Stimulated activated CD8-positive, alpha-beta memory T cell treated with anti-CD3 and anti-CD28 coated beads, Interleukin-7, amount 100 ng/mL, for 24 hours (primary cell): ENCODE results near the gene MED12L.

Experiments
- DNase-seq: peaks from one replicate; pipeline ENCODE4 v3.0.0-alpha.2; 2020; ENCODE audit warnings: low read depth

MED12L gene

DNA sequence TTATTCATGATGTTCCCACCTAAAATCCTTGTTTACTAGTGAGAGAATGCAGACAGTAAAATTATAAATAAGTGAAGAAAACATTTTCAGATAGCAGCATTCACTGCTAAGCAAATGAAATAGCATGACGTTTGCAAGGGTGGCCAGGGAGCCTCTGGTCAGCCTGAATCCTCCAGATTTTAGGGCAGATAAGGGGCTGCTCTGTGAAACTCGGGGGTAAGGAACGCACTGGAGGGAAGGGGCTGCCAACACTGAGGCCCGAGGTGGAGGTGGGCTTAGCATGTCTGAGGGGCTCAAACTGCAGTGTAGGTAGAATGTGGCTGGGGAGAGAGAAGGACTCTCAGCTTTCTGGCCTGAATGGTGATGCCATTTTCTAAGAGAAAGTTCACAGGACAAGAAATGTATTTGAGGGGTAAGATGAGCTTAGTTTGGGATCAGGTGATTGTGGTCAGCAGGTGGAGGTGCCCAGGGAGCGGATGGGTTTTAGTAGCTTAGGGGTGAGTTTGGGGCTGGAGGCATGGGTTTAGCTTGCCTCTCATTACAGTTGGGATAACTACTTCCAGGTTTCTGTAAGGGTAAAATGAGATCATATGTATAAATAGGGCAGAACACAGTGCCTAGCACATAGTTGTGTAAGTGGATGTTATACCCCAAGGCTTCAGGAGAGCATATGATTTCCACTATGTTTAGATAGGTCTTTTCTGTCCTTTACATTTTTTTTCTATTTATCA lies 97.0 kb downstream of the MED12L start:
- DNase-seq: no peak

DNA sequence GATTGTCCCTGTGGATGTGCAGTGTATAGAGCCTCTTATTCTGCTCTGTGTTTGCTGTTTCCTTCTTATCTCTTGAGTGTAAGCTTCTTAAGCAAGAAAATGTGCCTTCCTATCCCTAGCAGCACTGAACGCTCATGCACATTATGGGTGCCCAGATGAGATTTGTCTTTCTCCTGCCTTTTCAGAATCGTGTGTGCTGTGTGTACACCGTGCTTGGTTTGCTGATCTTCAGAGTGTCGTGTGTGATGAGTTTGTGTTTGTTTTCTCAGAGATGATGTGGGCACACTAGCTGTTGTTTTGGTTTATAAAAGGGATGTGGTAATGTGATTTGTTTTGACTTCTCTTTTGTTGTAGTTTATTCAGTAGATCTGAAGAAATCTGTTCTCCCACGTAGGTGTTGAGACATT lies 97.8 kb downstream of the MED12L start:
- DNase-seq: no peak

DNA sequence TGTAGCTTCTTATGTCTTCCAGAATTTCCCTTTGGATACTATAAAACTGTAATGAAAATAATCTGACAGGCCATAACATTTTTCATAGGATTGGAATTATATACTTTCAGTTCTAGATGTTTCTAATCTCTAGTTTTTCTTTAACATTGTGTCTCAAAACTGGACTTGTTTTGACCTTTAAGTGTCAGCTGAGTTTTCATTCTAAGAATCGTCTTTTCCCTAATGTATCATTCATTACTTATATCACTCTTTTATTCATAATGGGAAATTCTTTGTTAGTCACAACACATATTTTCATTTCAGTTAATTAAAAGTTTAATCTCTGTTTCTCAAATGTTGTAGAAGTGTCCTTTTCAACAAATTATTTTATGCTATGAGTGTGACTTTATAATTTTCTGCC lies 105.6 kb downstream of the MED12L start:
- no peak for DNase-seq

DNA sequence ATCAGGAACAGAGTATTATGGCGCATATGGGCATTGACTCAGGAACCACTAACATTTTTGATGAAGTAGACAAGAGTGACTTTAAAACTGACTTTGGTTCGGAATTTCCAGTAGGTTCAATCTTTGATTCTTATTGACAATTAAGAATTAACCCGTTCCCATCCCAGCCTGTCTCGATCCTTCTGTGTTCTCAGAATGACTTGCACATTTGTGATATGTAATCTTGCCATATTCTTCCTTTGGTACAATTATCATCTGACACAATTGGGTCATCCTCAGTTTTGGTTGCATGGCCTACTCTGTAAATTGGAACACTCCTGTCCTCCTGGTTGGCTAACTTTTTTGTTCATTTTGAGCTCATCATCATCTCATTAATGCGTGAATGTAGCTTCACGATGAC lies 107.1 kb downstream of the MED12L start:
- no peak for DNase-seq

DNA sequence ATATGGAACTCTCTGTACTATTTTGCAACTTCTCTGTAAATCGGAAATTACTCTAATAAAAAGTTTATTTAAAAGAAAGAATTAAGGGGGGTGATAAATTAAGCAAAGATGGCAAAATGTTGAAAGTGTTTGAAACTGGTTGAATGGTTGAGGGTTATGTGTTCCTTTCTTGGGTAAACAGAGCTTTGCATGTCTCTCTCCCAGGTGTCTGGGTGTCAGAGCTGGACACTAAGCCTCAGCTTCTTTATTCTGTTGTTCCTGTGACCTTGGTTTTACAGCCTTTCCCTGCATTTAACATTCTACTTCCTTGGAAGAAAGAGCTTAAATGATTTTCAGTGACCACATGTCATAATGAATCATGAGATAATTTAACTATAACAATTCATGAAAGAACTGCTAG lies 110.4 kb downstream of the MED12L start:
- no peak for DNase-seq

DNA sequence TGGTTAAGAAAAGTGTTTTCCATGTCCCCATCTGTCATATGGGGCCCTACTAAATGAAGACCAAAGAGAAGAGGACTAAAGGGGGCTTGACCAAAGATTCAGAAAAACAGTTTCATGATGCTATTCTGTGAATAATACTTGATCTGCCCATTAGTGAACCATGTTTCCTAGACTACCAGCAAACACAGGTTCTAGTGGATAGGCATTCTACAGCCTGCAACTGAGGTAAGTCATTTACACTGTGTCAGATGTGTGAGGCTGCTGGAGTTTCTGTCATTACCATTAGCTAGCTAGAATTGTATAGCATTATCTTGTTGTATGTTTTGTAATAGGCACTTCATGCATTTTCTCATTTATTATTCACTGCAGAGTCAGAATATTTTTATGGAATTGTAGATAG lies 111.0 kb downstream of the MED12L start:
- no peak for DNase-seq

DNA sequence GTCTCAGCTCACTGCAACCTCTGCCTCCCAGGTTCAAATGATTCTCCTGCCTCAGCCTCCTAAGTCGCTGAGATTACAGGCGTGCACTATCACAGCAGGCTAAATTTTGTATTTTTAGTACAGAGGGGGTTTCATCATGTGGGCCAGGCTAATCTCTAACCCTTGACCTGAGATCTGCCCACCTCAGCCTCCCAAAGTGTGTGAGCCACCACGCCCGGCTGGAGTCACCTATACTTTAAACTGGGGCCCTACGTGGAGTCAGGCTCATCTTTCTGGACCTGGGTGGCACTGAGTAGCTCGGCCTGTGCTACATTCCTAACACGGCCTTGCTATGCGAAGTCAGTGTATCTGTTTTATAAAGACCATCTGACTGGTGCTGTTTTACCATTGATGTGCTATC lies 111.8 kb downstream of the MED12L start:
- DNase-seq: no peak

DNA sequence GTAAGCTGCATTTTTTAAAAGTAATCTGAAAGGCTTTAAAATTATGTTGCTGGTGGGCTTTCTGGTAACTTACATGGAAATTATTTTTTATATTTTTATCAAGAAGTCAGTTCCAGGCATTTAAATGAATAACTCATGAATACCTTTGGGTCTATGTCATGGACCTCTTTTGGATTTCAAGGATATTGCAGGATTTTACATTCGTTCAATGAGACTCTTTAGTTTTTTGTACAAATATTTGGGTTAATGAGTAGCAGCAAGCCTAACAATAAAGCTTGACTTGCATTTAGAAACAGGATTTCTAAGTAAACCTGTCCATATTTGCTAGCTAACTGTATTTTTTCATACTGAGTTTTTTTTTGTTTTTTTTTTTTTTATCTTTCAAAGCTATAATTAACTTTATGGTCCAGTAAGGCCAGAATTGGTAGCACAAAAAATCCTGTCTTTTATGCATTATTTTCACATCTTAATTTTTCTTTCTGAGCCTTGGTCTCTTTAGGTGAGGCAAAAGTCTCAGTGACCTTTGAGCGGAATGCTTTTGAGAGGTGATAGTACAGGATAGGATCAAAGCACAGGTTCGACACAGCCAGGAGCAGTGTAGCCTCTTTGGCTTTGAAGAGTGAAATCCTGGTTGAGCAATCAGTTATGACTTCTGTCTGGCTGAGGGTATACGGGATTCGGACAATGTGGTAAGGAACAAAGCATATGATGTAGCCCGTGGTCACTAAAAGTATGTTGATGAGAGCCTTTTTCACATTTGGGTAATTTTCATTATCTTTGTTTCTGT lies 112.7 kb downstream of the MED12L start:
- DNase-seq: no peak

DNA sequence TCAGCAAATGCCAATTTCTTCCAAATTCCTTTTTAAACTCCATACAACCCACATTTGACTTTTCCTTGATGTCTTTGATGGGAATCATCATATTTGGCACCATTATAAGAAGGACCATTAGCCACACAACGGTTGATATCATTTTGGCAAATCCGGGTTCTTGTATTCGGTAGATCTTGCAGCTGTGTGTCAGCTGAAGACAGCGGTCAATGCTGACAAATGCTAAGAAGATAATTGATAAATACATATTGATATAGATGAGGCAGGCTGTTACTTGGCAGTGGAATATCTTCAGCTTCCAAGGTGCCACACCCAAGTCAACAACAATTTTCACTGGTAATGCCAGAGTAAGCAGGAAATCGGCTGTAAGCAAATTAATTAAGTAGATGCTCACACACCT lies 113.4 kb downstream of the MED12L start:
- no peak for DNase-seq

DNA sequence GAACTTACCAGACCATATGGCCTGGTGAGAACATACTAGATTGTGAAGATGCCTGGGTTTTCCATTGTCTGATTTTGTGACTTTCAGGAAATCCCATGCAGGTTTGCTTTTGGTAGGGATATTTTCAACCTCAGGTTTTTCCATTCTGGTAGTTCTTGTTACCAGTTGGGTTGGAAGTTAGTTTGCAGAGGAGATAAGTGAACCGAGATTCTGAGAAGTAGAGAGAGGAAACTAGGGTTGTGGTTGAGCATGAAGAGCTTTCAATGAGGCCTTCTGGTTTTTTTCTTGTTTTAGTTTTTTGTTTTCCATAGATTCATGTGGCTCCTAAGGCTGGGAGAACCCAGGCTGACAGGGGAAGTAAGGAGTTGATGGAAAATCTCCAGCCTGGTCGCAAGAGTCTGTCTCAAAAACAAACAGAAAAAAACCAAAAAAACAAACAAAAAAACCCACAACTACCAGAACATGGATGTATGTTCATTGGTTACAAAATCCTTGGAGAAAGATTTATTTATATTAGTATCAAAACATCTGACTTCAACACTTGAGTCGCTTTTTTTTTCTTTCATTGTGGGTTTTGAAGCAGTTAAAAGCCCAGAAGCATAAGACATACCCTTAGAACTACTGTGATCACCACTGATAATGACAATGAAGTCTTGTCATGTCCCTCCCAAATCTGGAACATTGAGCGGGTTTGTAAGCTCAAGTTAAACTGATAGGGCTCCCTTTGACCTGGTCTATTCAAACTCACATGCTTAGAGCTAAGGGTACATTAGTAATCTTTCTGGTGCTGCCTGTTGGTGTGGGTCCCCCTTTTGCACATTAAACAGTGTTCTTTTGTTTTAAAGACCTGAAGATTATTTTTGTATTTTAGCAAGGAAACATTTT lies 114.3 kb downstream of the MED12L start:
- no peak for DNase-seq

DNA sequence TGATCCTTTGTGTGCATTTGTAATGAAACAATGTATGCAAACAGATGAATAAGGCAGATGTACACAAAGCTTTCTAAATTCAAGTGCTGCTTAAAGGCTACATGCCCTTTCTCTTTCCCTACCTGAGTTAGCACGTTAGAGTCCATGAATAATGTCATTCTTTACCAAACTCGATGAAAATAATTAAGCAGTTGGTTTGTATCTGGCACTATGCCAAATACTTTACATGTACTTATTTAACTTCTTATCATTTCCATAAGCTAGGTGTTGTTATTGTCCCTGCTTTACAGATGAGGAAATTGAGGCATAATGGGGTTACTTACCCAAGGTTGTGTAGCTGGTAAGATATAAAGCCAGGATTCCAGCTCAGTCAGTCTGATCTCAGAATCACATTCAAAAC lies 115.1 kb downstream of the MED12L start:
- no peak for DNase-seq

DNA sequence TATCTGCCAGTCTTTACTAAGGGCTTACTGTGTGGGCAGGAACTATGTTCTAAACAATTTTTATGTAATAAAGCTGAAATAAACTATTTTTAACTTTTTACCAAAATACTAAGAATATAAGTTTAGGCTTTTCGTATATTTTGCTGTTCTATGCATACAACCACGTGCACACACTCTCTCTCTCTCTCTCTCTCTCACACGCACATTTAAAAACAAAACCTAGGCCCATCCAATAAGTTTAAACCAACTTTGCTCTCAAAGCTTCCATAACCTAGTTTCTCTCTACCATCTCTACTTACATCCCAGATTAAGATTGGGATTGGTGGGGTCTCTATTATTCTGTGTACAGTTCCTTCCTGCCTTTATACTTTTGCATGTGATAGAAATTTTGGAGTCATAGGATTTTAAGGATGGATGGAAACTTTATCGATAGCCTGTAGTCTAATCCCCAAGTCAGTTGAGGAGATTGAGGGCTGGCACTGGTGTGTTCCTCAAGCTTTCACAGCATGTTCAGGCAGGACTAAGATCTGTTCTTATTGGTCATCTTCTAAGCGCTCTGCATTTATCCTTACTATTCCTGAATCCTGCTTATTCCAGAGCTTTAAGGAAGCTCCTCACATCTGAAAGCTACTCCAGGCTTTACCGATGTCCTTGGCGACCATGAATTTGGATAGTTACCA lies 115.7 kb downstream of the MED12L start:
- DNase-seq: no peak

DNA sequence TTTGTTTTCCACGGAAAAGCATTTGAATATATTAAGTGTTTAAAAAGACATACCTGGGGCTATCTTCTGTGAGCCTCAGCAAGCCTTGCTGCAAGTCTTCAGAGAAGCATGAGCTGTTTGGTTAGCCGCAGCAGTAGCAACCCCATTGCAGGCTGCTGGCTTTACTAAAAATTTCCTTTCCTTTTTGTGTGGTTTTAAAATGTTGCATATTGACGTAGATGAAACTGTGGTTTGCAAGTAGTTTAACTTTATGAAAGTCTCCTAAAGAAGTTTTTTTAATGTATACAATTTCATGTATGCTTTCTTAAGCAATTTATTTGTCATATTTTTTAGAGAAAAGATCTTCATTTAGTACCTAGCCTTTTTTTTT lies 117.6 kb downstream of the MED12L start, which contains the start of gene GPR171:
Gene GPR171, minus strand, starts transcription at position 166 of the 370 bp plus-strand sequence. CDS start 3,830 bp downstream, outside the sequence.
- peak; percentile 21 for DNase-seq

DNA sequence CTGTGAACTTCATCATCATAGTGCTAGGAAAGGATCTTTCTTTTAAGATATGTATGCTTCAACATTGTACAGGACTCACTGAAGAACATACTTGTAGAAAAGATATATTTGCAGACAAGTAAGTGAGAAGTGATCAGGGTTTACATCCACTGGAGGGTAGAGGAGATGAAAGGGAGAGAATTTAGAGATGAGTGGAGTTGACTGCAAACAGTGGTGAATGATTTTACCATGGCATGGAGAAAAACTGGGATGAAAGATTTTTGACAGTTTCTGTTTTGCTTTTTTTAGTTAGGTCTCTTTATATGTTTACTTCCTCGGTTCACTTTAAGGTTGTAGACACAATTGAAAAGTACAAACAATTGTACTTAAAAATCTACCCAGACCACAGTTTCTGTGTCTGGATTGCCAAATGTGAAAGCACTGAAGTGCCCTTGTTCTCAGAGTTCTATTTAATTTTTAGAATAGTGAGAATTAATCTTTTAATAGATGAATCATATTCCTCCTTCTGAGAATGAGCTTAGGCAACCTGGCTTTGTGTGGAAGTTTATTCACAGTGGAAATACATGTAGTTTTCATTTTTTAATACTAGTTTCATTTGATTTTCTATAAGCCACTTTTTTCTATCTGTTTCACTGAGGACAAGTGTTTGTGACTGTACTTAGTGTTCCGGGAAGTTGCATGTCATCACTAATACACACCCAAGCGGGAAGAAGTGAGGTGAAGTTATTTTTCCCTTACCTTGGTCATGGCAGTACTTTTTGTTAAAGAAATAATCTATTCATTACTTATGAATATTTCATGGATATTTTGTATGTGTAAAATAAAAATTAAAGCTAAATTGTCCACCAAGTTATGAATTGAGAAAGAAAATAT lies 119.3 kb downstream of the MED12L start:
- no peak for DNase-seq

DNA sequence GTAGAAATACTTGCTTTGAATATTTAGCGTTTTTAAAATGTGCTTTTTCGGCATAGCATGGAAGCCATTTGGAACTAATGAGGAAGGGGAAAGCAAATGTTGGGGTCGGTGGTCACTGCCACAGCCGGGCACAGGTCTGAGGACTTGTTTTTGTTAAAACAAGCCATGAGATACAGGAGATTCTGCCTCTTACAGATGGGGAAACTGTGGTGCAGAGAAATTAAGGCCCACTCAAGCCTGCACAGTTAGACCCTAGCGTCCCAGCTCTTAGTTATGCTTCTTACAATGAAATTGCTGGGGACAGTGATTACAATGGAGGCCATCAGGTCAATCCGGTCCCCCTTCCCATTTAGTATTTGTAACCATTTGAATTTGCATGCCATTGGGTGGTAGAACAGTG lies 120.0 kb downstream of the MED12L start:
- no peak for DNase-seq

DNA sequence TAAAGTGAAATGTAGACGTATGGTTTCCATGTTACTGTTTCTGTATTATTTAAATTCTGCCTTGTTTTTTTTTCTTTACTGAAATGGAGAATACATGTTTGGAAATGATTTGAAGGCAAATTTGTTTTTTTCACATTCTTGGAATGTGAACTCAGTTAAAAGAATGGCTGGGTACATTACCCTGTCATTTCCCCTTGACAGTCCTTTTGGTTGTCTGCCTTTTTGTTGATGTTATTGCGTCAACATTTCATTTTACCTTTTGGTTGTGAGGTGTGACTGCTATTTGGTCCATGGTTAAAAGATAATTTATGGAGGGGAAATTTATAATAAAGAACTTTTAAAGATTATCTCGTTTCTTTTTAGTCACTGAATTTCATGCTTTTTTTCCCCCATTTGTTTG lies 120.7 kb downstream of the MED12L start:
- DNase-seq: no peak

DNA sequence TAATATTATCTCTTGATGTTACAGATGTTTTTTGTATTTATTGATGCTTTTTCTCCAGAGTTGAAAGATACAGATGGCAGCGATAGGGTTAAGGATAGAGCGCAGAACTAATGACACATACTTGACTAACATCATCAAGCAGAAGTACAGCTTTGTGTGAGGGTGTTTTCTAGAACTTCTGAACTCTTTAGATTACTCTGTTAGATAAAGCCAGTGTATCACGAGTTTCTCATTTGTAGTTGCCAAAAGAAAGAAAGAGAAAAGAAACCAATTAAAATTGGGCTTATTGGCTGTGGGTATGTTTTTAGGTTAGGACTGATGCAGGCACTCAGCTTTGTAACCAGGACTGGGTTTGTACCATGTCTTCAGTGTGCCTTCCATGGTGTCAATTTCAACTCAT lies 124.2 kb downstream of the MED12L start:
- no peak for DNase-seq

DNA sequence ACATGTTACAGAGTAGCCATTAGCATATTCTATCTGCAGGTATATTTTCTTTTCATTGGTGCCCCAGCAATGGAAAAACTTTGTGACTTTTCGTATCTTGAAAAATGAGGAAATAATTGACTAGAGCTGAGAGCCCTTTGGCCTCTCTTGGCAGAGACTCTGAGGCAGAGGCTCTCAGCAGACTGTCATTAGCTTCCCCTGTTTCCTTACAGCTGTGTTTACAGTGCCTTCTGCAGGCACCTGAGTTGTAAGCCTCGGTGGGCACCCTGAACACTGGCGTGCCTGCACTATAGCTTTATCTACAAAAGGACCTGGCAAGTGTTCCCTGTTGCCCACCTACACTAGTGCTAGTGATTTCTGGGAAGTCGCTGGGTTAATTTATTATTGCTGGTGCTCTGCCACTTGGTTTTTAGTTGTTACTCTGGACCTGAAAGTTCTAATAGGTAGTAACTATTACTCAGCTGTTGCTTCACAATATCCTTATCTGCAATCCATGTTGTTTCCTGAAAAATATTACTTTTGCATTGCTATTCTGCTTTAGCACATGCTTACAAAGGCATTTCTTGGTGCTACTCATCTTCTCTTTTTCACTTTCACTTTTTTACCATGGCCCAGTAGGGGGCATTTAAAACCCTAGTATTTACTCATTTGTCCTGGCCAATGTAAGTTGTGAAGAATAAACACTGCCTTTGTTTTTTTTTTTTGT lies 125.4 kb downstream of the MED12L start:
- DNase-seq: no peak

DNA sequence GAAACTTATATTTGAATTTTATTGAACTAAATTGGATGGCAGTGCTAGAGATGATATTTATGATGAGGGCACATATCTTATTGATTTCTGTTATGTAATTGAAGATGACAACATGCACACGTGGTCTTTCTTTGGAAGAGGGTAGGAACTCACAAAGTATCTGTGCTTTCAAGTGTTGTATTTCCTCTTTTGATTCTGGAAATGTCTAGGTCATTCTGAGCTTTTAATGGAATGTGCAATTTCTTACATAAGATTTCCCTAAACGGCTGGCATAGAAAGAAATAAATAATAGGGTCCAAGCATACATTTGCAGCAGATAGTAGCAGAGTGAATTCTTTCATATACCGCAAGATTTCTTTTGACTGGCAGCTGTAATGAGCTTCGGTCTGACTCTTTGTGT lies 127.7 kb downstream of the MED12L start:
- no peak for DNase-seq

DNA sequence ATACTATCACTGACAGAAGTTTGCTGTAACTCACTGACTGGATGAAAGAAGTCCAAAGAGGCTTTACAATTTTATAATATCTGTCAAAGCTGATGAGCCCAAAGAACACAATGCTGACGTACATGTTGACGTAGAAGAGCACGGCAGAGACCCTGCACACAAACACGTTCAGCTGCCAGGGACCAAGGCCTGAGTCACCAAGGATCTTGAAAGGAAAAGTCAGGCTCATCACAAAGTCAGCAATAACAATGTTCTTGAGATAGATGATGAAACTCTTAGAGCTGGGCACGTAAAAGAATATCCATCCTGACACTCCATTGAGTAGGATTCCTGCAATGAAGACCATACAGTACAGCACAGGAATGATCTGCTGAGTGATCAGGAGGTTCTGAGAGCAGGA lies 128.4 kb downstream of the MED12L start:
- DNase-seq: no peak
